HG02642 (cell line): ENCODE results near the gene SELENON.

Source experiments
- ATAC-seq: cut with Tn5 transposase; IDR thresholded peaks from one replicate; pipeline ENCODE4 v1.9.1; 2021; ENCODE audit warnings: mild to moderate bottlenecking; ENCODE audit not compliant: unreplicated experiment, poor library complexity

The SELENON gene

DNA sequence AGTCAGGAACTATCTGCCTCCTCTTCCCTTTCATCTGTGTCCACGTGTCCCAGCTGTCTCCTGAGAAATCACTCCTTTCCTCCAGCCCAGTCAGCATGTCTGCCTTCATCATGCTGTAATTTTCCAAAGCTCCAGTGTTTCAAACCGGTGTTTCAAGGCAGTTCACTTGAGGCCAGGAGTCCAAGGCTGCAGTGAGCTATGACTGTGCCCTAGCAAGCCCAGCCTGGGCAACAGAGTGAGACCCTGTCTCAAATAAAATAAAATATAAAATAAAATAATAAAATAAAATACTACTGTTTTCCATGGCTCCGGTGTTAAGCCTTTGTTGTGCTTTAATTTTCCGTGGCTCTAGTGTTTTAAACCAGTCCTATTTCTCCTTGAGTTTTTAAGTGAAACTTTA lies 7.9 kb upstream of the SELENON start:
- ATAC-seq = no peak

DNA sequence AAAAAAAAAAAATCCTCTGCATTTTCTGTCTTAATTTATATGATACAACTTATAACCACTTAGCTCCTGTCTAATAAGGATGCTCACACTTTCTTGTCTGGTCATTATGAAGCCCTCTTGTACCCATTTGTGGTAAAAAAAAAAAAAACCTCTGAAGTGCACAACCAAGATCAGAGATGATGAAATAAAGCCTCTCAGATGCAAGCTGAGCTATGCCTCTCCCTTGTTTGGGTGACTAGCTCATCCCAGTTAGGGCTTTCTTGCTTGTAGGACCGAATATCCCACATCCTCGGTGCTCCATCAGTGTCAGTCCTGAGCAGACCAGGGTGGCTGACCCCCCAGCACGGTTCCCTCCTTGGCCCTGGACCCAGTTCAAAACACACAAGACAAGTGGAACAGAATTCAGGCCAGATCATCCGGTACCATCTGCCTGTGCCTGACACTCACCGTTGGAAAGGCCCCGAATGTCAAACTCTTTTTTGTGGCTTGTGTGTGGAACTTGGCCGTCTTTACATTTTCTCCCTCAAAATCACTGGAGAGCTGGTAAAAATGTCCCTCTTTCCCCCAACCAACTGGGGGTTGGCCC lies 6.3 kb upstream of the SELENON start:
- ATAC-seq = no peak

DNA sequence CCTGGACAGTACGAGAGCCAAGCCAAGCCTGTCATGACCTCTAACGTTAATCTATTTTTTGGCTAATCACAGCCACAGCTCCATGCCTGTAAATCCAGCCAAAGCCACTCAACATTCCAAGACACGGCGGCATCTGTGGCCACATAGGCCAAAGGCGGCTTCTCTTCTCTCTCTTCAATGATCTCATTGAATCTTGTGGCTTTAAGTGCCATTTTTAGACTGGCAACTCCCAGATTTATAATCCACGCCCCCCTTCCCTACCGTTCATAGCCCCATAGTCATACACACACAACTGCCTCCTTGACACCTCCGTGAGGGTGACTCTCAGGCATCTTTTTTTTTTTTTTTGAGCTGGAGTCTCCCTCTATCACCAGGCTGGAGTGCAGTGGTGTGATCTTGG lies 5.7 kb upstream of the SELENON start:
- no peak for ATAC-seq

DNA sequence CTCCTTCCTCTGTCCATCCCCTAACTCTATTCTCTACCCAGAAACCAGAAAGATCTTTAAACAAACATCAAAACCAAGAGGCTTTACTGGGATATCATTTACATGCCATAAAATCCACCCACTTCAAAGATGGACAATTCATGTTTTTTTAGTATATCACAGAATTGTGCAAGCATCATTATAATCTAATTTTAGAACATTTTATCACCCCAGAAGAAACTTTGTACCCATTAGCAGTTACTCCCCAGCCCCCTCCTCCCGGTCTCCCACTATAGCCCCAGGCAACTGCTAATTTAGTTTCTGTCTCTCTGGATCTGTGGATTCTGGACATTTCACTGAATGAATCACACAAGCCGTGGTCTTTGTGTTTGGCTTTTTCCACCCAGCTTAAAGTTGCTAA lies 4.8 kb upstream of the SELENON start:
- no peak for ATAC-seq

DNA sequence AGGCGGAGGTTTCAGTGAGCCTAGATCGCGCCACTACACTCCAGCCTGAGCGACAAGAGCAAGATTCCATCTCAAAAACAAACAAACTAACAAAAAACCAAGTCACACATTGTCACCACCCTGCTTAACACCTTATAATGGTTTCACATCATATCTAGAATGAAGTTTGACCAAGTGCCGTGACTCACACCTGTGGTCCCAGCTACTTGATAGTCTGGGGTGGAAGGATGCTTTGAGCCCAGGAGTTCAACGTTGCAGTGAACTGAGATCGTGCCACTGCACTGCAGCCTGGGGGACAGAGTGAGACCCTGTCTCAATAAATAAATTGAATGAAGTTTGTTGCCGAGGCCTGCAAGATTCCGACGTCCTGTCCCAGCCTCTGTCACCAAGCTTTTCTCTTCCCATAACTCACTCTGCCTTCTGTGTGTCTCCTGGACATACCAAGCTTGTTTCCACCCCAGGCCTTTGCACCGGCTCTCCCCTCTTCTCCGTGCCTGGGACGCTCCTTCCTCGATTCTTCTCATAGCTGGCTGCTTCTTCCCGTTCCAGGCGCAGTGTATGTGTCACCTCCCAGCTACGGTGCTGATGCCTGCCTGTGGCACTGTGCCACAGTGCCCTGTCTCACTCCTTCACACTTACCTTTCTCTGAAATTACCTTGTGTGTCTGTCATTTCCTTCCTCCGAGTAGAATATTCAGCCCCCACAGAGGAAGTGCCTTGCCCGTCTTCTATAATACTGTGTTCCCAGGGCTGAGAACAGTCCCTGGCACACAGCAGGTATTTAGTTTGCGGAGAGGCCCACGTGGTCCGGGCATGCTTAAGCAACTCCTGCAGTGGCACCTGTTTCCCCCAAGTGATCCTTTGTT lies 3.8 kb upstream of the SELENON start:
- no peak for ATAC-seq

DNA sequence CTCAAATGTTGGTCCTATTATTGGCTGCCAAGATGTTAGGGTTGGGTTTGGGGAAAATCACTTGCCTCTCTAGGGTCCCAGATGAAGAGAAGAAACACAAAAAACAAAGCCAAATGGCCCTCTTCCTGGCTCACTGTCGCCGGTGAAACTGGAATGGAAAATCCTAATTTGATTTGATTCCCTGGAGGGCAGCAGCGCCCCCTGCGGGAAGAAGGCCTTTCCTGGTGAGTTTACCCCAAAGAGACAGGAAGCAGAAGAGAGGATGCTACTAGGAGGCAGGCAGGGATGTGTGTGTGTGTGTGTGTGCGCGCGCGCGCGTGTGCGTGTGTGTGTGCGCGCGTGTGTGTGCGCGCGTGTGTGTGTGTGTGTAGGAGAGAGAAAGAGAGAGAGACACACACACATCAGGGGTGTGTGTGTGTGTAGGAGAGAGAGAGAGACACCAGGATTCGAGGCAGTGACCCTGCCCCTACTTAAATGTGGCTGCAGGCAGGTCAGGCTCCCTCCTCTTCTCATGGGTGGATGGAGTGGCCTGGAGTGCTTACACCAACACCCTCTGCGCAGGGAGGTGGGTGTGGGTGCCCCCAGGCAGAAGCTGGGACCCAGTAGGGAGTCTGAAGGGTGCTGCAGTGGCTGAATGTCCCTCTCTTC lies 3.1 kb upstream of the SELENON start:
- no peak for ATAC-seq

DNA sequence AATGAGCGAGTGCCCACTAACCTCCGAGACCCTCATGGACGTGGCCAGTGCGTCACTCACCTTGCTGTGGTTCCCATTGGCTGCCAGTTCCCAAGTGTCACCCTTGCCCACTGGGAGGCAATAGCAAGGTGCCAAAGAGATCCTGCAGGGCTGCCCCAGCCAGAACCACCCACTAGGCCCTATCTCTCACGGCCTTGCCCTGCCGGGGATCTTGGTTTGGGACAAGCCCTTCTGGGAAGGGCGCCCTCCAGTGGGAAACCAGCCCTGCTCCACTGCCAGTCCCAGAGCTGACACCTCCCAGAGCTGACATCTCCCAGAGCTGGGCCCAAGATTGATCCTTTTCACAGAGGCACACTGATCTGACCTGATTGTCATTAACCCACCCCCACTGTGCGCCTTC lies 2.1 kb upstream of the SELENON start:
- ATAC-seq = no peak

DNA sequence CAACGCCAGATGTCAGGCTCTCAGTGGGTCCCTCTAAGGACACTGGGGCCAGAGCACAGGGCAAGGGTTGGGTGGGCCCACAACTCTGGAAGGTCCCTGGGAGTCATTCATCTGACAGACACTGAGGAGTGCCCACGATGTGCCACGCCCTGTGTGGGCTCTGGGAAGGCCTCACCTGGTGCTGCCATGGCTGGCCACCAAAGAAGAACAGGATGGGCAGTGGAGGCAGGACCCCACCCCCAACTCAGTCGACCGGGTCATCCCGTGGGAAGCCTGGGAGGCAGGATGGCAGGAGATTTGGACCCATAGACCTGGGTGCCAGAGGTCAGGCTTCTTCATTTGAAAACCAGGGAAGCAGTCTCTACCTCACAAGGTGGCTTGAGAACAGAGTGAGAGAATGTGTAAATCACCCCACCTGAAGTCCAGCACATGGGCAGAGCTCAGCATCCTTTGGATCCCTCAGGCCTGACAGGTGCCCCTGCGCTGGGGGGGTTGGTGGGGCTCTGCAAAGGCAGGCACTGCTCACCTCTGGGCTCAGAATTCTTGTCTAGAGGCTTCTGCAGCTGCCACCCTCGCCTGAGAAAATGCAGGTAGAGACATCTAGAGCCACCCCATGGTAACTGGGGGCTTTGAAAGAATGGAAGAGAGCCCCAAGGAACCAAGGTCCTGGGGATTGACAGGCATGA lies 1.2 kb upstream of the SELENON start:
- no peak for ATAC-seq

DNA sequence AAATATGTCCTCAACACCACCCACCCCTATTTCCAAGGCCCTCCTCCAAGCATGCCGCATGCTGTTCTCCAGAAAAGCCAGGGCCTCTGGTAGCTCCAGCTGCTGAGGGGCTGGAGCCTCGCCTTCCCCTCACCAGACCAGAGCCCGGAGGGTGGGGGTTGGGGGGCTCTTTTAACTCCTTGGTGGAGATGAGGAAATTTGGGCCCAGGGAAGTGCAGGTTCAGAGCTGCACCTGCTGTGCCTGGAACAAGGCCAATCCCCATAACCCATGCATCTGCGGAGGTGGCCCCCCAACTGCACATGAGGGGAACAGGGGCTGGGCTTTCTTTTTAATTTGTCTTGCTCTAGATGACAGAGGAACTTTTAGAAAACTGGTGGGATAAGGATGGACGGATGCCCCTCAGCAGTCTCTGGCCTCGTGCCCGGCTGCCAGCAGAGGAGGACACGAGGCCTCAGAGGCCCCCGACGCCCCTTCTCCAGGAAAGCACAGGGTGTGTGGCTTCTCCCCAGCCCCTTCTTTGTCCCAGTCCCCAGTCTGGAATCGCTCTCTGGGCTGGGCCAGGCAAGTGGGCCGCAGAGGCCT lies 550 bp upstream of the SELENON start:
- ATAC-seq = no peak

DNA sequence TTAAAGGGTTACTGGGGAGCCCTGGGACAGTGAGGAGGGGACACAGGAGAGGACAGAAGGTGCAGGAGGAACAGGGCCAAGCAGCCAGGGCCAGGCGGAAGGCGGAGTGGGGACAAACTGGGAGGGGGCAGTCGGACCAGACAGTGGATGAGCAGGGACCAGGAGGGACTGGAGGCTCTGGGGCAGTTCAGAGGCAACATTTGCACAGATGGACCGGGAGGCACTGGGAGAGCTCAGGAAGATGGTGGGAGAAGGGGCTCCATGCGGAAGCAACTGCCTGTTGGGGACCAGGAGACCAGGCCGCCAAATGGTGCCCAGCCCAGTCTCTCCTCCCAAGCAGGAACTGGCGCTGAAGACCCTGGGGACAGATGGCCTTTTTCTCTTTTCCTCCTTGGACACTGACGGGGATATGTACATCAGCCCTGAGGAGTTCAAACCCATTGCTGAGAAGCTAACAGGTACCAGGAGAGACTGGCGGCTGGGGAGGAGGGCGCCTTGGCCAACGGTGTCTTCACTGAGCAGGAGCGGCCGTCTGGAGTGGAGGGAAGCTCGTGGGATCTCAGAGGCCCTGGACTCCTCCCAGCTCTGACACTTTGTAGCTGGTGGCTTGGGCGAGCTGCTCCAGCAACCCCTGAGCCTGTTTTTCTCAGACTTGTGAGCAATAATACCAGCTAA lies 847 bp downstream of the SELENON start:
- no peak for ATAC-seq

DNA sequence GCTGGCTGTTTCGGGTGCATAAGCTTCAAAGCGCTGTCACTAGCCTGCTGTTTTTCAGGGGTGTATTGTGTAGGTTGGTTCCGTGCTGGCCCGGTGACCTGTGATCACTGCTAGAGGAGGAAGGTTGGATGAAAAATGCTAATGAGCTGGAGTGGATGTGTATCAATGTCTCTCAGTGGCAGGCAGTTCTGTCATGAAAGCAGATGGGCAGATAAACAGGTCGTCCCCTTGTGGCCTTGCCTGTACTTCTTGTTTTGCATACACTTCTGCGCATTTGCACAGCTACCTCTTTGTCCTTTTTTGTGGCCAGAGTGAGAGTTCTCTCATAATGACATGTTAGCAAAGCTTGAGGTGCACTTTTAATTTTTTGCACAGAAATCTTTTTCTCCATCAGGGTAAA lies 2.9 kb downstream of the SELENON start:
- no peak for ATAC-seq

DNA sequence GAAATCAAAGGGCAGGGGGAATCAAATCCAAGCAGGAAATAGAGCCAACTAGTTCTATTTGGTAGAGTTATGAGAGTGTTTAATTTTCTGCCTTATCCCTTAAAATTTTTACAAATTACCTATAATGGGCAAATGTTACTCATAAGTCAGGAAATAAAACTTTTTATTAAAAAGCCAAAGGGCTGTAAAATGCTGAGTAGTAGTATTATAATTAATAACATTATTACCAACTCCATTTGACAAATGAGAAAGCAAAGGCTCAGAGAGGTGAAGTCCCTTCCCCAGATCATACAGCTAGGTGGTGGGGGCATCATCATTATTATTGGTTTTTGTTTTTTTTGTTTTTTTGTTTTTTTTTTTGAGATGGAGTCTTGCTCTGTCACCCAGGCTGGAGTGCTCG lies 3.4 kb downstream of the SELENON start:
- no peak for ATAC-seq

DNA sequence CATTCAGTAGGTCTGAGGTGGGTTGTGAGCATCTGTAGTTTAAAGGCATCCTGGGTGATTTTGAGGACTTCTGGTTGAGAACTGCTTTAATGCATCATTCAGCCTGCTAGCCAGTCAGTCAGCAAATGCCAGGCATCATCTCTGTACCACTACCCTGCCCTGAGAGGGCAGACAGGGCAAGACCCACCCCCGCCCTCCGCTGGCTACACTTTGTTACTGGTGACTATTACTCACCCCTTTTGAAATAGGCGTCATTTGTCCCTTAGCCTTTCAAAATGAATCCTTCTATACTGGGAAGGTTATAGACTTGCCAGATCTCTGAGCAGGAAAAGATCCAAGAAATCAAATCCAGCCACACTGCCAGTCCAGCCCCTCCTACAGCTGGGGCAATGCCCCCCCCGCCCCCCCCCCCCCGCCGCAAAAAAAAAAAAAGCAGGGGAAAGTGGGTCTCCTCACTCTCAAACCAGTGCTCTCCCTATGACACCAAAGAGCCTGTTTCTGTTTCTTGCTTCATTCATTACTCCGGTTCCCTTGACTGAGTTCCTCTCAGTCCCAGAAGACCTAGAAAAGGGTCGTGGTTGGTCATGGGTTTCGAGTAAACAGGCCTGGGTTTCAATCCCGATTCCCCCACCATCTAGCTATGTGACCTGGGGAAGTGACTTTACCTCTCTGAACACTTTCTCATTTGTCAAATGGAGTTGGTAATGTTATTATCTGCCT lies 4.4 kb downstream of the SELENON start:
- ATAC-seq = no peak

DNA sequence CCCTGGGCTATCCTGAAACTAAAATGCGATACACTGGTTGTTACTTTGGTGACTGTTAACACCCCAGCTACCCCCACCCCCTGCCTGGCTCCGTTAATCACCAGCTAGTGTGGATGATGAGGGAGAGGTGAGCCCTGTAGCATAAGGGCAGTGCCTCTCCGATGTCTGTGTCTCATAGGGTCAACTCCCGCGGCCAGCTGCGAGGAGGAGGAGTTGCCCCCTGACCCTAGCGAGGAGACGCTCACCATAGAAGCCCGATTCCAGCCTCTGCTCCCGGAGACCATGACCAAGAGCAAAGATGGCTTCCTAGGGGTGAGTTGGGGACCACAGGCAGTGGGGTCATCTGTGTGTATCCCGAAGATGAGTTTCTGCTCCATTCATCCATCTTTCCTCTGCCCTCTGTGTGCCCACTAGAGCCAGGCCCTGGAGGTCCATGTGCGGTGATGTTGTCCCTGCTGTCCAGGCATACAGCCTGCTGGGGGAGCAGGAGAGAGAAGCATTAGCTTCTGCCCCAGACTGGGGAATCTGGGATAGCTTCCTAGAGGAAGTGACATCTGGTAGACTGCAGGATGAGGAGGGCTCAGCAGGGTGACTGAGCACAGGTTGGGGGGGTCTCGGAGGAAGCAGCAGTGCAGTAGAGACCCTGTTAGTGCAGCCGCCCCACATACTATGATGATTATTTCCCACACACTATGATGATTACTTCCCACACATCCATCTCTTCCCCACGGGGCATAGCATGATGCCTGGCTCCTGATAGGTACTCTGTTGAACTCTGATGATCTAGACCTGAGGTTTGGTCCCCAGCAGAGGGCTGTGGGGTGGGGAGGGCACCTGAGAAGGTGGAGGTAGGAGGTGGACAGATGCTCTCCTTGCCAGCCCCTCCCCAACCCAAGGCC lies 5.2 kb downstream of the SELENON start:
- ATAC-seq = no peak

DNA sequence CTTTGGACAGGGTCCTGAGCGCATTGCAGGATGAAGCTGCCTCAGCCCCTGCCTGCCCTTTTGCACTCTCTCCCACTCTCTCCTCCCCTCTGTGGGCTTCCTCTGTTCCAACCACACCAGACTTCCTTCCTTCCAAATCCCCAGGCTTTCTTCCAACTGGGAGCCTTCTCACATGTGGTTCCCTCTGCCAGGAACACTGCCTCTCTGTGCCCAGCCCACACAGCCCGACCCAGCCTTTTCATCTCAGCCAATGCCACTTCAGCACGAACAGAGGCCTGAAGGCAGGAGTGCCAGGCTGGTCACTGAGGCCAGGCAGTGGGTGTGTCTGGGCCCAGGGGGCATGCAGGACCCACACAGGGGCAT lies 5.9 kb downstream of the SELENON start:
- ATAC-seq = no peak

DNA sequence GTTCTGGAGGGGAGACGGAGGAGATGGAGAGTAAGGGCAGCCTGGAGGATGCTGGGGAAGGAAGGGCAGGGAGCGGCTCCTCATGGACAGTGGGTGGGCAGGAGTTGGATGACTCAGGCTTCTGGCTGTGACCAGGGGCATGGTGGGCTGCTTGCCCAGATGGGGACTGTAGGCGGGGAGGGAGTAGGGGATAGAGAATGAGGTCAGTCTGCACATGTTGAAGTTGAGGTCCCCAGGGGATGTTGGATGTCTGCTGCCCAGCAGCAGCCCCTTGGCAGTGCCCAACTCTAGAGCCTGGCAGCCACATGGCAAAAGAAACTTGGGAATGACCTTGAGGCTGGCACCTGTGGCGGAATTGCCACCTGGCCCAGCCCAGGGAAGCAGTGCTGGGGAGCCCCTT lies 6.4 kb downstream of the SELENON start:
- no peak for ATAC-seq

DNA sequence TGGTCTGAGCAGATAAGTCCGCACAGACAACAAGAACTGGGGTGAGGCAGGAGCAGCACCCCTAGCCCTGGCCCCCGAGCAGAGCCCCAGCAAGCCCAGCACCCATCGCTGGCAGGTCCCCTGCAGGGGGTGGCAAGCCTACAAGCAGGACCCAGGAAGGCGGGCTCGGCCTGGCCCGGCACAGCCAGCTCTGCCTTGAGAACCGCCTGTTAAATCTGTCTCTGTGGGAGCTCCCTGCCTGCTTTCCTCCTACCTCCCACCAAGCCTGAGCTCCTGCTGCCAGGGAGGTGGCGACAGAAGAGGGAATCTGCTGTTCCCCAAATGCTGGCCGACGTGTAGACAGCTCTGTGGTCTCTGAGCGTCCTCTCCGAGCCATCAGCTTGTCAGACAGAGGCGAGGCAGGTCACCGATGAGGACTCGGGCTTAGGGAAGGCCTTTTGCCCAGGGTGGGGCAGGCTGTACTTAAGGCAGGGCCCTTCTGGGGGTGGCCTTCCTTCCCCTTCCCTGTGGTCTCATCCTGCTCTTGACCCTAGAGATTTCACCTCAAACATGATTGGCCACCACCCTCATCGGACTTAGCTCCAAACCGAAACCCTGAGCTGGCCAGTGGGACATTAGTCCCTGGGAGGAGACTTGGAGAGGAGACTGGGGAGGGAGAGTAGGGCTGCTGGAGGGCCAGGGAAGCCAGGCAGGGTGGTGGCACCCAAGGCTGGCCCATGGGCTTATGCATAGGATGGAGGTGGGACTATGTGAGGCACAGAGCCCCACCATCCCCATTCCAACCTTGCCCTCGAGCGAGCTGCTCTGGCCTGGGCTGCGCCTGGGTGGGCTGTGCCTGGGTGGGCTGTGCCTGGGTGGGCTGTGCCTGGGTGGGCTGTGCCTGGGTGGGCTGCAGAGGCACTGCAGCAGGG lies 7.7 kb downstream of the SELENON start:
- no peak for ATAC-seq
